GM10847 (cell line): ENCODE data around the gene TMOD3.

Source experiments
- POLR2A ChIP-seq: IDR thresholded peaks from 2 replicates; pipeline ENCODE4 v1.6.1; 2011; ENCODE audit not compliant: insufficient read length; ENCODE audit errors: extremely low read depth

Gene TMOD3

GRCh38 chr15:51846066-51846462 is 16.6 kb downstream of the TMOD3 start:
- TF ChIP-seq POLR2A = no peak

DNA sequence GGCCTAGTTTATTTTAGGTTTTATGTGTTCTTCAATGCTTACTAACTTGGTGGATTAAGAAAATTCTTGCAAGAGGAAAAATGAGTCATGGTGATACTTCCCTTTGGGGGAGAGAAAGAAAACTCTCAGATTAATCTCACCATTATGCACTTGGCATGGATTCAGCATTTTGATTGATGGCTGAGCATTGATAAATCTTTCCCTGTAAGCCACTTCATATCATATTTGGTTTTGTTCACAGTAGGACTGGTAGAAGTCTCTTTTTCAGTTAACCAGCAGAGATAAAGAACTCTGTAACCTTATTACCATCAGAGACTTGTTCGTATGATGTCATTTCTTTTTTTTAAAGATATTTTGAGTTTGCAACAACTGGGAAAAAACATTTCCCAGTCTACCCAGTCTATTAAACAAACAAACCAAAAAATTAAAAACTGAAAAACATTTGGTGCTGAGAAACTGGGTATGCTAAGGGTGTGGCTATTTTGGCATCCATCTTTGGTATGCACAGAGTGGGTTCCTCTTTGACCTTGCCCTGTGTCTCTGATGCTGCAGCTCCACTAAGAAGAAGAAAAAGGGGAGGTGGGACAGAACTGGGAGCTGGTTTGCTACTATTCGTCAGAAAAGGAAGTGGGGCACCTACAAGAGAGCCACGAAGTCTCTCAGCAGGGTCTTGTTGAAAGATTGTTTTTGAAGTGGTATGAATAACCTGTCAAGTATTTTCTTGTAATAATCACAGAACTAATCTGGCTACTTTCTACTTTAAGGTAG is 17.2 kb downstream of the TMOD3 start:
- no peak for TF ChIP-seq POLR2A

DNA sequence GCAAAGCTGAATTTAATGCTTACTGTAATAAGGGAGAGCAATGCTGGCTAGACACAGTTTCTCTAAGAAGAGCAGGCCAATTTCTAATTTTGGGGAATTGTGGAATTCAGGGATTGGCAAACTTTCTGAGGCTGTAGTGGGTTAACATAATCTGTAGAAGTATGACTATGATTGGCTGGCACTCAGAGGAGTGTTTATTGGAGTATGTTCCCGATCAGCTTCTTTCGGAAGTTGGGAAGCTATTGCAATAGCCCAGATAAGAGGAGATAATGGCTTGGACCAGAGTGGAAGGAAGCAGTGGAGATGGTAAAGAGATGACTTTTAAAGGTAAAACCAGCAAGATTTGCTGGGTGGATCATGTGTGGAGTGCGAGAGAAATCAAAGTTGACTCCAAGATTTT is 19.4 kb downstream of the TMOD3 start:
- no peak for TF ChIP-seq POLR2A

- no peak for TF ChIP-seq POLR2A
Measured at GRCh38 chr15:51849860-51850259, 20.4 kb downstream of the TMOD3 start.

DNA sequence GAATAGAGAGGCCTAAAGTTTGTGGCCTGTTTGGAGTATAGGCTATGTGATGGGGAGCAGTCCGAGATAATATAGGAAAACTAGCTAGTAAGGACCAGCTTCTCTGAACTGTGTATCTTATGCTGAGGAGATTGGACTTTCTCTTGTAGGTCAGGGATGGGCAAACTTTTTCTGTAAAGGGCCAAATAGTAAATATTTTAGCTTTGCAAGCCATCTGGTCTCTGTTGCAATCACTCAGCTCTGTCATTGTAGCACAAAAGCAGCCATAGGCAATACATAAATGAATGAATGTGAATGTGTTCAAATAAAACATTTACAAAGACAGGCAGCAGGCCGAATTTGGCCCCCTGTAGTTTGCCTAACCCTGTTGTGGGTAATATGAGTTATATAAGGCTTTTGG is 24.5 kb downstream of the TMOD3 start:
- TF ChIP-seq POLR2A = no peak

DNA sequence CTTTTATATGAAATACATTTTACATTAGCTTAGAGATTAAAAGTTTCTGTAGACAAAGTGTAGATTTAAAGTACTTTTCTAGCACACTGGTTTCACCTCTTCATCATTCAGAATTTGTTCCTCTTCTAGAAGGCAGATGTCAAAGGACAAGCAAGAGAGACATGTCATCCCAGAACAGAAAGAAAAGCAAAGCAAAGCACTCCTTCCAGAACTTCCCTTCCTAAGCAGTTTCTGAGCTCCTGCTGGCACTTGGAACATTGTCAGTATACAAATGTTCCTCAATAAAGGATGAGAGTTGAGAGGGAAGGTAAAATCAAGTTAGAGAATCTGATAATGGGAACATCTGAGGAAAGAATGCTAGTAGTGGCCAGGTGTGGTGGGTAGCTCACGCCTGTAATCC is 26.2 kb downstream of the TMOD3 start:
- no peak for TF ChIP-seq POLR2A

DNA sequence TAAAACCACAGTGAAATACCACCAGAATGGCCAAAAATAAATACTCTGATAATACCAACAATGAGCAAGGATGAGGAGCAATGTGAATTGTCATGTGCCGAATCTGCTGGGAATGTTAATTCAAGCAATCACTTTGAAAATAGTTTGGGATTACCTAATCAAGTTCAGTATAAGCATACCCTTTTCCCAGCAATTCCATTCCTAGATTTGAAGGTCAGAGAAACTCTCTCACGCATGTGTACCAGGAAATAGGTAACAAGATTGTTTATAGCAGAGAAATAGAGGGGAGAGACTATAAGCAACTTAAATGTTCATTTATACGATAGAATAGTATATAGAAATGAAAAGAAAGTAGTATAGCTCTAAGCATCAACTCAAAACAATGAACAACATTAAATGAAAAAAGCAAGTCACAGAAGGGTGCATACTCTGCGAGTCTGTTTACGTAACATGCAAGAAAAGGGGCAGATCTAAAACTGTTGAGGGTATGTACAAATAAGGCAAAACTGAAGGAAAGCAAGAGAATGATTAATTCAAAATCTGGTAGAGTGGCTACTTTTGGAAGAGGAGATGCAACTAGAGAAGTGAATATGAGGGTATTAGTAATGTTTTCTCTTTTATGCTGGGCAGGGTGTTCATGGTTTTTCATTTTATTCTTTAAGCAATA is 27.4 kb downstream of the TMOD3 start:
- no peak for TF ChIP-seq POLR2A

GRCh38 chr15:51861557-51862359 is 32.3 kb downstream of the TMOD3 start:
- no peak for TF ChIP-seq POLR2A

- TF ChIP-seq POLR2A = no peak
Measured at GRCh38 chr15:51863131-51863530, 33.7 kb downstream of the TMOD3 start.

DNA sequence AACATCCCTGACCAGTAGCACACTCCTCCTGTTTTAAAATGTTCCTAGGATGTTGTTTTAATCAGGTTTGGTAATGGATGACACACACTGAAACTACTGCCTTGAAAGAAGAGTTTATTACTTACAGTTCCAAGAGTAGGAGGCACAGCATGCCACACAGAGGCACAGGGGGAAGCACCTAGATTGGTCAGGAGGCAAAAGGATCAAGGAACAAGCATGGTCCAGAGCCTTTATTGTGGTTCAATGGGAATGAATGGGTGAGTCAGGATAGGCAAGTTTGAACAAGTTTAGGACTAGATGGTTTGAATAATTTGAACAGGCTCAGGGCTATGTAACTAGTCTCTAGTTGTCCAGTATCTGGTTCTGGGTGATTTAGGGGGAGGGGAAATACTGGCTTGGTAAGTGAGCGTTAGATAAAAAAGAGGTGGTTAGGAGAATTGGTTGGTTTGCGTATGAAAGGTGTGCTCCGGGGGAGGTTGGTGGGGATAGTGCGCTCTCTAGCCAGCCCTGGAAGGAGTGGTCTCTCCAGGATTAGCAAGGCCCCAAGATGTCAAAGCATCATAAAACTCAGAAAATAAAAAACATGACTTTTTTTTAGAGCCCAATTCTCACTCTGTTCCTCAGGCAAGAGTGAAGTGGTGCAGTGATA is 35.1 kb downstream of the TMOD3 start:
- TF ChIP-seq POLR2A = no peak

DNA sequence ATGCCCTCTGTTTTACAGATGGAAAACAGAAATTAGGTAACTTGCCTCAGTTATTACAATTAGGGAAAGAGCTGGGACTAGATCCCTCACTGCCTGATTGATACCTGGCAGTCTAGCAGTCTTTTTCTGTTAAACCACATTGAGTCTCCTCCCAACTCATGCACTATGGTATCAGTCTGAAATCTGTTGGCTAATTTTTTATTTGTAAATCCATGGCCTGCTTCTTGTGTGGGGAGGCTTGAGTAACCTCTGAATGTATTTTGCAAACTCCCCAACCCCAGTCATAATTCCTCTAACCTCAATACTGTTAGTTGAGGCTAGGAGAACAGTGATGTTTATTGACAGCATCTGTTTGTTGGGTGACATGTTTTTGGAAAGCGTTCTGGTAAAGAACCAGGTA is 35.9 kb downstream of the TMOD3 start:
- TF ChIP-seq POLR2A = no peak

- TF ChIP-seq POLR2A = no peak
Measured at GRCh38 chr15:51866161-51866560, 36.7 kb downstream of the TMOD3 start.

GRCh38 chr15:51866751-51867150 is 37.3 kb downstream of the TMOD3 start:
- TF ChIP-seq POLR2A = no peak

DNA sequence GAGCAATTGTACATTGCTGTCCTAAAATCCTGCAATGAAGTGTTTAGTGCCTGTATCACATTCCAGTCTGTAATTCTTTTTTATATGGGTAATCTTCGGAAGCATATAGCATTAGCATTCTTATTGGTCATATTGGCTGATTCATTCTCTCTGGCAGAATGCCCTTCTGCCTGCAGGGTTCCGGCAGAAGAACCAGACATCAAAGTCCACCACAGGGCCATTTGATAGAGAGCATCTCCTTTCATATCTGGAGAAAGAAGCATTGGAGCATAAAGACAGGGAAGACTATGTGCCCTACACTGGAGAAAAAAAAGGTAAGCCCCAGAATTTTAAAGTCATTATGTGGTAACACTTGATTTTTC is 39.6 kb downstream of the TMOD3 start:
- no peak for TF ChIP-seq POLR2A

DNA sequence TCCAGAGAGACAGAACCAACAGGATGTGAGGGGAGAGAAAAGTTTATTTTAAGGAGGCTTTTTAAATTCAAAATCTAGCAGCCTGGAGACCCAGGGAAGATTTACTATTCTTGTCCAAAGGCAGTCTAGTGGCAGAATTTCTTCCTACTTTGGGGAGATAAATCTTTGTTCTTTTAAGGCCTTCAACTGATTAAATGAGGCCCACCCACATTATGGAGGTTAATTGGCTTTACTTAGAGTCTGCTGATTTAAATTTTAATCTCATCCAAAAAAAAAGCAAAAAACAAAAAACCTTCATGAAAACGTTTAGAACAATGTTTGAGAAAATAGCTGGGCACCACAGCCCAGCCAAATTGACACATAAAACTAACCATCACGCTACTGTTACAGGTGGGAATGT is 41.3 kb downstream of the TMOD3 start:
- TF ChIP-seq POLR2A = no peak
